Keratinocyte (primary cell): ENCODE data around the gene SLC26A5. TPM values are rescaled to one million over a fixed set of nuclear protein-coding genes. Genes with fewer than 3 reads are reported as not detected.

Experiments used
- DNase-seq: peaks from one replicate; pipeline ENCODE4 v3.0.0-alpha.2; 2011; ENCODE audit warnings: low read depth, missing footprints, low spot score
- FAIRE-seq: peaks from 2 replicates; lab custom pipeline; 2011; peaks lifted over from hg19 to GRCh38; lab: Jason Lieb, UNC
- H2AFZ ChIP-seq: 2 replicates; pipeline ENCODE4 v1.6.0; 2012; ENCODE audit warnings: low read length, control low read depth, inconsistent platforms; ENCODE audit not compliant: control insufficient read depth
- H3K27ac ChIP-seq: 2 replicates; pipeline ENCODE4 v1.5.1; 2011; ENCODE audit warnings: low read length; ENCODE audit not compliant: control insufficient read depth, insufficient read depth
- H3K27me3 ChIP-seq: 3 replicates; pipeline ENCODE4 v1.6.0; 2011; ENCODE audit warnings: low read length; ENCODE audit not compliant: control insufficient read depth, insufficient read depth; ENCODE audit errors: extremely low read depth
- H3K36me3 ChIP-seq, 2 experiments: 2 replicates in 1 of 2; 3 replicates in 1 of 2; pipeline ENCODE4 v1.5.1; 2011; ENCODE audit warnings: low read length in 2 of 2, mild to moderate bottlenecking in 1 of 2; ENCODE audit not compliant: control insufficient read depth in 2 of 2, insufficient read depth in 2 of 2; ENCODE audit errors: extremely low read depth in 1 of 2
- H3K4me1 ChIP-seq: 3 replicates; pipeline ENCODE4 v1.5.1; 2011; ENCODE audit warnings: low read length; ENCODE audit not compliant: control insufficient read depth, insufficient read depth; ENCODE audit errors: extremely low read depth
- H3K4me2 ChIP-seq: 3 replicates; pipeline ENCODE4 v1.6.0; 2011; ENCODE audit warnings: low read depth, low read length; ENCODE audit not compliant: control insufficient read depth, insufficient read depth; ENCODE audit errors: extremely low read depth
- H3K4me3 ChIP-seq, 3 experiments: fragments of 200-600 bp in 1 of 3; sonication (generic) in 1 of 3; 2 replicates in 2 of 3; 3 replicates in 1 of 3; pipeline ENCODE4 v1.5.1; 2011 to 2016; ENCODE audit warnings: low read length in 3 of 3, mild to moderate bottlenecking in 3 of 3, control low read depth in 2 of 3, inconsistent platforms in 1 of 3, low read depth in 1 of 3, mixed read lengths in 1 of 3, mixed run types in 1 of 3, moderate library complexity in 1 of 3; ENCODE audit not compliant: control insufficient read depth in 2 of 3, insufficient read depth in 2 of 3; ENCODE audit errors: extremely low read depth in 1 of 3
- H3K79me2 ChIP-seq: 2 replicates; pipeline ENCODE4 v1.6.0; 2012; ENCODE audit warnings: low read length; ENCODE audit not compliant: control insufficient read depth, insufficient read depth
- H3K9ac ChIP-seq: 3 replicates; pipeline ENCODE4 v1.6.0; 2011; ENCODE audit warnings: low read length; ENCODE audit not compliant: control insufficient read depth, insufficient read depth; ENCODE audit errors: extremely low read depth
- H3K9me1 ChIP-seq: 3 replicates; pipeline ENCODE4 v1.6.0; 2011; ENCODE audit warnings: low read length; ENCODE audit not compliant: control insufficient read depth, insufficient read depth; ENCODE audit errors: extremely low read depth
- H3K9me3 ChIP-seq: 2 replicates; pipeline ENCODE4 v1.5.1; 2012; ENCODE audit warnings: low read depth, low read length; ENCODE audit not compliant: control insufficient read depth
- H4K20me1 ChIP-seq: 3 replicates; pipeline ENCODE4 v1.6.0; 2011; ENCODE audit warnings: low read length; ENCODE audit not compliant: control insufficient read depth, insufficient read depth; ENCODE audit errors: extremely low read depth
- EZH2 ChIP-seq: IDR thresholded peaks from one replicate; pipeline ENCODE4 v1.6.1; 2012; ENCODE audit warnings: inconsistent platforms, mild to moderate bottlenecking, low read length, moderate library complexity
- dilution Hi-C: fragments of 300-500 bp; cut with MboI; formaldehyde crosslinking; loops from one replicate; pipeline ENCODE4 v1.7.0; 2020; ENCODE audit warnings: low sequenced_read_pairs; ENCODE audit not compliant: extremely low pct_ligation_motif_present
- polyA plus RNA-seq, 5 experiments: library from polyadenylated mRNA; depleted of rRNA in 3 of 5; stranded (reverse) in 3 of 5; stranded (forward) in 1 of 5; unstranded in 1 of 5; fragments of >200 nt; gene quantifications; 1 replicate in 1 of 5; 2 replicates in 3 of 5; 3 replicates in 1 of 5; pipeline versions ENCODE4 v1.2.1 to v1.2.3, GENCODE V29; 2011 to 2012; ENCODE audit warnings: missing spikeins in 2 of 5, low read depth in 1 of 5, low replicate concordance in 1 of 5
- TF ChIP-seq, protein P1 (sequence below), 3 experiments: IDR thresholded peaks in 1 of 3; conservative IDR thresholded peaks in 1 of 3; optimal IDR thresholded peaks in 1 of 3; 2 replicates in 2 of 3; 3 replicates in 1 of 3; pipeline versions ENCODE3 to v1.5.1; 2011; ENCODE audit warnings: low read length in 3 of 3, mild to moderate bottlenecking in 3 of 3, moderate library complexity in 2 of 3, control low read depth in 1 of 3, inconsistent platforms in 1 of 3; ENCODE audit not compliant: insufficient read depth in 2 of 3; ENCODE audit errors: extremely low read depth in 1 of 3

Gene SLC26A5
- polyA plus RNA-seq, 1 donor (not counting 4 experiments of a cell fraction or from before 2014, with no cell fraction given): not detected

DNA sequence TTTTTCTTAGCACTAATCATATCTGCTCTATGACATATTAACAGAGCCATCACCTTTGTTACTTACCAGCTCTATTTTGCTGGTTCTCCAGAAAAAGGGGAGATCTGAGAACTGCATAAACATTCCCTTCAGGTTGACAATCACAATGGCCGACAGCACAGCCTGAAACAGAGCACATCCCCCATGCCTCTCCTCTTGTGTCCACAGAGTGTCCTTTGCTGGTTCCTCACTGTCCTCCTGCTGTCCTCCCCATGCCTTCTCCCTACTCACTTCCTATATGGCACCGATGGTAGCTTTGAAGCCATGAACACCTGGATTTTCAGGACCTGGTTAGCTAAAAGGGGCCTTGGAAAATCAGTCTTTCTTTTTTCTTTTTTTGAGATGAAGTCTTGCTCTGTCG, 56.7 kb downstream of the SLC26A5 start:
- Histone ChIP-seq H3K9me1 (no peaks in the 10 kb centered on the region), H3K9me3 (no peaks in the 10 kb centered on the region), H3K4me1 (no peaks in the 10 kb centered on the region), H4K20me1 (no peaks in the 10 kb centered on the region), H3K4me3 (no peak overlapping the region), H3K27ac (no peak overlapping the region), H3K9ac (no peak overlapping the region), H3K4me2 (no peak overlapping the region), H3K36me3 (no peaks in the 10 kb centered on the region), H3K79me2 (no peaks in the 10 kb centered on the region), H2AFZ (no peak overlapping the region), H3K27me3 (no peaks in the 10 kb centered on the region)
- no peak for DNase-seq
- FAIRE-seq: no peak
- TF ChIP-seq, protein P1, sequence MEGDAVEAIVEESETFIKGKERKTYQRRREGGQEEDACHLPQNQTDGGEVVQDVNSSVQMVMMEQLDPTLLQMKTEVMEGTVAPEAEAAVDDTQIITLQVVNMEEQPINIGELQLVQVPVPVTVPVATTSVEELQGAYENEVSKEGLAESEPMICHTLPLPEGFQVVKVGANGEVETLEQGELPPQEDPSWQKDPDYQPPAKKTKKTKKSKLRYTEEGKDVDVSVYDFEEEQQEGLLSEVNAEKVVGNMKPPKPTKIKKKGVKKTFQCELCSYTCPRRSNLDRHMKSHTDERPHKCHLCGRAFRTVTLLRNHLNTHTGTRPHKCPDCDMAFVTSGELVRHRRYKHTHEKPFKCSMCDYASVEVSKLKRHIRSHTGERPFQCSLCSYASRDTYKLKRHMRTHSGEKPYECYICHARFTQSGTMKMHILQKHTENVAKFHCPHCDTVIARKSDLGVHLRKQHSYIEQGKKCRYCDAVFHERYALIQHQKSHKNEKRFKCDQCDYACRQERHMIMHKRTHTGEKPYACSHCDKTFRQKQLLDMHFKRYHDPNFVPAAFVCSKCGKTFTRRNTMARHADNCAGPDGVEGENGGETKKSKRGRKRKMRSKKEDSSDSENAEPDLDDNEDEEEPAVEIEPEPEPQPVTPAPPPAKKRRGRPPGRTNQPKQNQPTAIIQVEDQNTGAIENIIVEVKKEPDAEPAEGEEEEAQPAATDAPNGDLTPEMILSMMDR (optimal IDR thresholded peaks at IDR 0.05 in 1 of 3, IDR thresholded peaks at IDR 0.05 in 1 of 3, conservative IDR thresholded peaks at IDR 0.05 in 1 of 3; ENCODE audit: extremely low read depth in 1 of 3, insufficient read depth in 2 of 3, low read length in 3 of 3): no peak
- no peak for TF ChIP-seq EZH2
- dilution Hi-C loops: no loop called here

GRCh38 chr7:103388469-103389140, 57.4 kb downstream of the SLC26A5 start:
- no peak overlapping the region for H3K4me3 ChIP-seq
- H3K79me2 ChIP-seq: no peaks in the 10 kb centered on the region
- H3K27ac ChIP-seq: no peak overlapping the region
- FAIRE-seq (no peak), DNase-seq (no peak)
- H3K36me3 ChIP-seq: no peaks in the 10 kb centered on the region
- no peak overlapping the region for H2AFZ ChIP-seq
- H3K27me3 ChIP-seq: no peaks in the 10 kb centered on the region
- no peak for TF ChIP-seq EZH2
- TF ChIP-seq, protein P1 (optimal IDR thresholded peaks at IDR 0.05 in 1 of 3, IDR thresholded peaks at IDR 0.05 in 1 of 3, conservative IDR thresholded peaks at IDR 0.05 in 1 of 3; ENCODE audit: extremely low read depth in 1 of 3, insufficient read depth in 2 of 3, low read length in 3 of 3): no peak
- no peaks in the 10 kb centered on the region for H4K20me1 ChIP-seq
- no peak overlapping the region for H3K9ac ChIP-seq
- H3K4me2 ChIP-seq: no peak overlapping the region
- no peaks in the 10 kb centered on the region for H3K9me3 ChIP-seq
- dilution Hi-C loops: no loop called here
- no peaks in the 10 kb centered on the region for H3K4me1 ChIP-seq
- no peaks in the 10 kb centered on the region for H3K9me1 ChIP-seq
